ENCODE results near the gene DDX56.

Gene DDX56

DNA sequence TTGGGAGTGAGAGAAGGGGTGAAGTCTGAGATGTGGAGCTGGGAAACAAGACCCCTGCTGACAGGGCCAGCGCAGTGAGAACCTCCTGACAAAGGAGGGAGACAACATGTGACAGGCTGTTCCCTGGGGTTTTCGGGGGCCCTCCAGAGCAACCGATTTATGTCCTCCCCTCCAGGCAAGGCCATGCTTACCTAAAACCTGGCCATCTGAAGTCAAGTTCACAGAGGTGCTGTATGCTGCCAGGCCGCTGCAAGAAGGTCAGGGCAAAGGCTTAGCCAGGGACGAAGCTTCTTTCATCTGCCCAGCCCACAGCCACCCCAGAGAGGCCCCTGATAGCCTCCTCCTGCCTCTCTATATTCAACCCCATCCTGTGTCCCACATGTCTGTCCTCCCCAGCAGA lies 53.1 kb downstream of the DDX56 start:
- H3K27me3 ChIP-seq (ENCODE audit: control insufficient read depth, insufficient read depth, low read length): no peaks in the 10 kb centered on the region
- H3K9ac ChIP-seq (ENCODE audit: low read length): no peak overlapping the region
- H3K36me3 ChIP-seq (ENCODE audit: control insufficient read depth, insufficient read depth, low read length): no peaks in the 10 kb centered on the region
- no peak overlapping the region for H3K4me3 ChIP-seq (ENCODE audit: low read length)
- H3K9me3 ChIP-seq (ENCODE audit: control insufficient read depth, low read length): no peaks in the 10 kb centered on the region
- no peaks in the 10 kb centered on the region for H3K4me1 ChIP-seq (ENCODE audit: control insufficient read depth, insufficient read depth, low read length)

DNA sequence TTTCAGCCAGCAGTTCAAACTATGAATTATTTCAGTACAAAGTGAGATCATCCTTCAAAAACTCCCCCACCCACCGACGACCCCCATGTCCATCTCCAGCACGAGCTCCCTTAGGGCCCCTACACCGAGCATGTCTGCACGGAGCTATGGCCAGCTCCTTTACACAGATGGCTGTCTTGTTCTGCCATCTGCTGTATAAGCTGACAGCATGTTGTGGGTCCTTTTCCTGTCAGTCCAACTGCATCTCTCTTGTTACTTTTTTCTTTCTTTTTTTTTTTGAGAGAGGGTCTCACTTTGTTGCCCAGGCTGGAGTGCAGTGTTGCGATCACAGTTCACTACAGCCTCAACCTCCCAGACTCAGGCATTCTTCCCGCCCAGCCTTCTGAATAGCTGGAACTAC lies 54.2 kb downstream of the DDX56 start:
- Histone ChIP-seq H3K27me3 (ENCODE audit: control insufficient read depth, insufficient read depth, low read length) (no peaks in the 10 kb centered on the region), H3K4me1 (ENCODE audit: control insufficient read depth, insufficient read depth, low read length) (no peaks in the 10 kb centered on the region), H3K36me3 (ENCODE audit: control insufficient read depth, insufficient read depth, low read length) (no peaks in the 10 kb centered on the region), H3K4me3 (ENCODE audit: low read length) (no peak overlapping the region), H3K9me3 (ENCODE audit: control insufficient read depth, low read length) (no peaks in the 10 kb centered on the region), H3K9ac (ENCODE audit: low read length) (no peak overlapping the region)

DNA sequence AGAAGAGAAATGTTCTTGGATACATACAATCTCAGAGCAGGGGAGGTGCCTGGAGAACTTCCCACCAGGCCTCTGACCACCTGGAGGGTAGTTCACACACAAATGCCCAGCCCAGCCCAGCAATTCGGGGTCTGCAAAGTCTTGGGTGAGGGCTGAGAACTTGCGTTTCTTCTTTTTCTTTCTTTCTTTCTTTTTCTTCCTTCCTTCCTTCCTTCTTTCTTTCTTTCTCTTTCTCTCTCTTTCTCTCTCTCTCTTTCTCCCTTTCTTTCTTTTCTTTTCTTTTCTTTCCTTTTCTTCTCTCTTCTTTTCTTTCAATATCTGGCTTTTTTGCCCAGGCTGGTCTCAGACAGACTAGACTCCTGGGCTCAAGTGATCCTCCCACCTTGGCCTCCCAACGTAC lies 54.9 kb downstream of the DDX56 start:
- no peak overlapping the region for H3K9ac ChIP-seq (ENCODE audit: low read length)
- no peaks in the 10 kb centered on the region for H3K36me3 ChIP-seq (ENCODE audit: control insufficient read depth, insufficient read depth, low read length)
- H3K4me1 ChIP-seq (ENCODE audit: control insufficient read depth, insufficient read depth, low read length): no peaks in the 10 kb centered on the region
- no peak overlapping the region for H3K4me3 ChIP-seq (ENCODE audit: low read length)
- H3K9me3 ChIP-seq (ENCODE audit: control insufficient read depth, low read length): no peaks in the 10 kb centered on the region
- no peaks in the 10 kb centered on the region for H3K27me3 ChIP-seq (ENCODE audit: control insufficient read depth, insufficient read depth, low read length)

DNA sequence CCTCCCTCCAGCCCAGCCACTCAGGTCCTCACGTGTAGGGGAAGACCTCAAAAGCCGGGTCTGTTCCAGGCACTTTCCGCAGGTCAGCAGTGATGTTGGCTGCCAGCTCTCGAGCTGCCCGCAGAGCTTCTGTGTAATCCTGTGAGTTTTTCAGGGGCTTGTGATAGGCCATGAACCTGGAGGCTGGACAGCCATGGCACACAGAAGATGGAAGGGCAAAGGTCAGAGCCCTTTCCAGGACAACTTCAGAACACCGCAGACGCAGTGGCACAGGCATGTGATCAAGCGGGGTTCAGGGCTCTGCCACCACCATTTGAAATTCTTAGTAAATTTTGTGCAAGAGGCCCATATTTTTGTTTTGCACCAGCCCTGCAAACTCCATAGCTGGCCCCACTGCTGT lies 56.5 kb downstream of the DDX56 start:
- H3K4me3 ChIP-seq (ENCODE audit: low read length): no peak overlapping the region
- no peaks in the 10 kb centered on the region for H3K36me3 ChIP-seq (ENCODE audit: control insufficient read depth, insufficient read depth, low read length)
- H3K4me1 ChIP-seq (ENCODE audit: control insufficient read depth, insufficient read depth, low read length): no peaks in the 10 kb centered on the region
- no peak overlapping the region for H3K9ac ChIP-seq (ENCODE audit: low read length)
- H3K27me3 ChIP-seq (ENCODE audit: control insufficient read depth, insufficient read depth, low read length): no peaks in the 10 kb centered on the region
- no peaks in the 10 kb centered on the region for H3K9me3 ChIP-seq (ENCODE audit: control insufficient read depth, low read length)
